Nephron (organoid): Measurements from ENCODE around the gene RALGPS1.

ENCODE experiments used
- H3K27ac Mint-ChIP-seq, 3 experiments: 2 replicates each; pipeline ENCODE4 v1.8.0; 2020; ENCODE audit warnings: mixed read lengths in 3 of 3, mild to moderate bottlenecking in 2 of 3, moderate library complexity in 1 of 3
- H3K27me3 Mint-ChIP-seq: 2 replicates; pipeline ENCODE4 v1.8.0; 2021; ENCODE audit warnings: low read depth, mild to moderate bottlenecking, moderate library complexity, mixed read lengths
- H3K36me3 Mint-ChIP-seq: 2 replicates; pipeline ENCODE4 v1.8.0; 2020; ENCODE audit warnings: low read depth, mixed read lengths
- H3K4me1 Mint-ChIP-seq: 2 replicates; pipeline ENCODE4 v1.8.0; 2020; ENCODE audit warnings: mixed read lengths
- H3K4me3 Mint-ChIP-seq, 3 experiments: 2 replicates each; pipeline ENCODE4 v1.8.0; 2020; ENCODE audit warnings: mild to moderate bottlenecking in 3 of 3, mixed read lengths in 3 of 3, moderate library complexity in 2 of 3
- H3K9me3 Mint-ChIP-seq: 2 replicates; pipeline ENCODE4 v1.8.0; 2020; ENCODE audit warnings: mixed read lengths
- TF ChIP-seq, protein P1 (sequence below), 3 experiments: fragments of 200-600 bp; sonication (generic); IDR thresholded peaks; one replicate each; pipeline ENCODE4 v1.5.0; 2021; ENCODE audit warnings: antibody characterized with exemption in 3 of 3; ENCODE audit not compliant: unreplicated experiment in 3 of 3

Gene RALGPS1

DNA sequence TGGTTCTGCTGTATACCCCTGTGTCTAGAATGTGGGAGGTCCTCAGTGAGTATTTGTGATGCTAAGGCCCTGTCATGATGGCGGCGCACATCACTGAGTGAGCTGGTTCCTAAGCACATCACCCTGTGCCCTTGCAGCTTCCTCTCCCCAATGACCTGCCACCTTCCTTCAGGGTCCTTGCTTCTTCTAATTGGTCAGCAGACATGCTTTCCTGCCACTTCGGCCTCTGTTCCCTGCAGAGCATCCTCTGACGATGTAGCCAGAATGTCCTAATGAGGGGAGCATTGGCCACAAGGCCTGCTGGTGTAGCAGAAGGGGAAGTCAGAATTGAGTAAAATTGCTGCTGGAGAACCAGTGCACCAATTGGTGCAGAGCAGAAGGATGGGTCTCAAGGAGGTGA is 238.9 kb downstream of the RALGPS1 start:
- H3K36me3 Mint-ChIP-seq: no peaks in the 10 kb centered on the region
- H3K4me1 Mint-ChIP-seq: peaks cover 15% of the 10 kb centered on the region
- no peak overlapping the region for H3K27ac Mint-ChIP-seq
- no peaks in the 10 kb centered on the region for H3K9me3 Mint-ChIP-seq
- no peak overlapping the region for H3K4me3 Mint-ChIP-seq
- TF ChIP-seq, protein P1, sequence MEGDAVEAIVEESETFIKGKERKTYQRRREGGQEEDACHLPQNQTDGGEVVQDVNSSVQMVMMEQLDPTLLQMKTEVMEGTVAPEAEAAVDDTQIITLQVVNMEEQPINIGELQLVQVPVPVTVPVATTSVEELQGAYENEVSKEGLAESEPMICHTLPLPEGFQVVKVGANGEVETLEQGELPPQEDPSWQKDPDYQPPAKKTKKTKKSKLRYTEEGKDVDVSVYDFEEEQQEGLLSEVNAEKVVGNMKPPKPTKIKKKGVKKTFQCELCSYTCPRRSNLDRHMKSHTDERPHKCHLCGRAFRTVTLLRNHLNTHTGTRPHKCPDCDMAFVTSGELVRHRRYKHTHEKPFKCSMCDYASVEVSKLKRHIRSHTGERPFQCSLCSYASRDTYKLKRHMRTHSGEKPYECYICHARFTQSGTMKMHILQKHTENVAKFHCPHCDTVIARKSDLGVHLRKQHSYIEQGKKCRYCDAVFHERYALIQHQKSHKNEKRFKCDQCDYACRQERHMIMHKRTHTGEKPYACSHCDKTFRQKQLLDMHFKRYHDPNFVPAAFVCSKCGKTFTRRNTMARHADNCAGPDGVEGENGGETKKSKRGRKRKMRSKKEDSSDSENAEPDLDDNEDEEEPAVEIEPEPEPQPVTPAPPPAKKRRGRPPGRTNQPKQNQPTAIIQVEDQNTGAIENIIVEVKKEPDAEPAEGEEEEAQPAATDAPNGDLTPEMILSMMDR (IDR thresholded peaks at IDR 0.05; ENCODE audit: unreplicated experiment in 3 of 3): no peak
- H3K27me3 Mint-ChIP-seq: no peaks in the 10 kb centered on the region

- Mint-ChIP-seq H3K36me3 (no peaks in the 10 kb centered on the region), H3K27ac (no peak overlapping the region), H3K9me3 (no peaks in the 10 kb centered on the region), H3K4me3 (no peak overlapping the region), H3K4me1 (peaks cover 15% of the 10 kb centered on the region), H3K27me3 (no peaks in the 10 kb centered on the region)
- TF ChIP-seq, protein P1 (IDR thresholded peaks at IDR 0.05; ENCODE audit: unreplicated experiment in 3 of 3): no peak
Observed at GRCh38 chr9:127154003-127154389, 239.4 kb downstream of the RALGPS1 start.

DNA sequence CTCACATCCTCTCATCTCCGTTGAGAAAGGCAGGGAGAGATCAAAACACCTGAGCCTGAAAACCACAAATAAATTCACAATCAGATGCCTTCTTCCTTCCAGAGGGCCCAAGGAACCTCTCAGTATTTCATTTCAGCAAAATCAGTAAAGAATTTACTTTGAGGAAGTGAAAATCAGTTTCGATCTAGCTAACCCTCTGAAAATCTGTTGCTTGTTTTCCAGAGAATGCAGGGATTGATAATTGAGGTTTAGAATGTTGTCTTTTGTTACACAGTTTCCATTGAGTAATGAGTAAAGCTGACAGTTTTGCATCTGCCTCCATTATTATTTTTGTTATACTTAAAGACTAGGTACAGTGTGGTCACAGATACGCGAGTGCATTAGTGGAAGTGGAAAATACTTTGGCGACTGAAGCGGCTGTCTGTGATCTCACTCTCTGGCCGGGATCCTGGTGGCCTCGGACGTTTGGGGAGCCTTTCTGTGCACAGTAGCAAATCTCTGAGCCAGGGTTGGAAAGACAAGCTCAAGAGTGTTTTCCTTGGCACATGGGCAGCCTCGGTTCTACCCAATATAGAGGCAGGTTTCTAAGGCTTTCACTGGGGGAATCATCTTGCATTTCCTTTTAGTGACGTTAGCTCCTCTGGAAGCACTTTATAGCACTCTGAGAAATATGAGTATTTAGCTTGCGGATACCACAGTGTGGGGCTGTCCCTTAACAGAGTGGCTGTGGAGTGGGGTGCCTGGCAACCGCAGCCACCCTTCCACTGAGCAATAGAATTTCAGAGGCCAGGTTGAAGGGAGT is 240.0 kb downstream of the RALGPS1 start:
- TF ChIP-seq, protein P1 (IDR thresholded peaks at IDR 0.05; ENCODE audit: unreplicated experiment in 3 of 3): no peak
- Mint-ChIP-seq H3K27ac (peak overlapping the region in 2 of 3 experiments; percentile 29 to 36), H3K27me3 (no peaks in the 10 kb centered on the region), H3K36me3 (no peaks in the 10 kb centered on the region), H3K9me3 (no peaks in the 10 kb centered on the region), H3K4me3 (peak overlapping the region in 1 of 3 experiments; percentile 5), H3K4me1 (peaks cover 19% of the 10 kb centered on the region)

GRCh38 chr9:127155314-127155960 is 240.9 kb downstream of the RALGPS1 start:
- Mint-ChIP-seq H3K9me3 (no peaks in the 10 kb centered on the region), H3K27ac (peak overlapping the region in 2 of 3 experiments; percentile 29 to 36), H3K4me3 (no peak overlapping the region), H3K27me3 (peaks cover 4% of the 10 kb centered on the region), H3K4me1 (peaks cover 22% of the 10 kb centered on the region), H3K36me3 (no peaks in the 10 kb centered on the region)
- TF ChIP-seq, protein P1 (IDR thresholded peaks at IDR 0.05; ENCODE audit: unreplicated experiment in 3 of 3): no peak

- no peaks in the 10 kb centered on the region for H3K36me3 Mint-ChIP-seq
- peak overlapping the region in 1 of 3 experiments; percentile 49 for H3K27ac Mint-ChIP-seq
- H3K4me3 Mint-ChIP-seq: no peak overlapping the region
- no peaks in the 10 kb centered on the region for H3K9me3 Mint-ChIP-seq
- TF ChIP-seq, protein P1 (IDR thresholded peaks at IDR 0.05; ENCODE audit: unreplicated experiment in 3 of 3): no peak
- peaks cover 4% of the 10 kb centered on the region for H3K27me3 Mint-ChIP-seq
- H3K4me1 Mint-ChIP-seq: peaks cover 22% of the 10 kb centered on the region
Observed at GRCh38 chr9:127158786-127159324, 244.3 kb downstream of the RALGPS1 start.
